HG03460 (cell line): ENCODE data around the gene PSORS1C1.
"Not testable (repeated sequence)": the region's sequence is repeated elsewhere in the genome, so short reads cannot be mapped to it uniquely, and the experiment has no call there.

Experiments
- ATAC-seq: cut with Tn5 transposase; IDR thresholded peaks from one replicate; pipeline ENCODE4 v1.9.1; 2021; ENCODE audit not compliant: unreplicated experiment

The PSORS1C1 gene

GRCh38 chr6:31172973-31173384, 58.4 kb downstream of the PSORS1C1 start:
- no peak for ATAC-seq

GRCh38 chr6:31173406-31173805, 58.8 kb downstream of the PSORS1C1 start:
- ATAC-seq, result no peak

GRCh38 chr6:31174378-31174777, 59.8 kb downstream of the PSORS1C1 start:
- ATAC-seq, result no peak

GRCh38 chr6:31175971-31176370, 61.4 kb downstream of the PSORS1C1 start:
- ATAC-seq, result no peak

- no peak for ATAC-seq
Observed at GRCh38 chr6:31178143-31179041, 63.8 kb downstream of the PSORS1C1 start.

- ATAC-seq, result no peak
Observed at GRCh38 chr6:31179042-31179386, 64.4 kb downstream of the PSORS1C1 start.

- ATAC-seq, result no peak
Observed at GRCh38 chr6:31179896-31180295, 65.3 kb downstream of the PSORS1C1 start.

- ATAC-seq, result no peak
Observed at GRCh38 chr6:31180500-31180899, 65.9 kb downstream of the PSORS1C1 start.

- not testable (repeated sequence) for ATAC-seq
Observed at GRCh38 chr6:31183287-31183686, 68.7 kb downstream of the PSORS1C1 start.

- not testable (repeated sequence) for ATAC-seq
Observed at GRCh38 chr6:31183859-31184258, 69.3 kb downstream of the PSORS1C1 start.

GRCh38 chr6:31185695-31186051, 71.1 kb downstream of the PSORS1C1 start:
- not testable (repeated sequence) for ATAC-seq

- ATAC-seq, result no peak
Observed at GRCh38 chr6:31186052-31186734, 71.6 kb downstream of the PSORS1C1 start.

- no peak for ATAC-seq
Observed at GRCh38 chr6:31187780-31188194, 73.2 kb downstream of the PSORS1C1 start.

- ATAC-seq, result not testable (repeated sequence)
Observed at GRCh38 chr6:31189223-31189622, 74.6 kb downstream of the PSORS1C1 start.
